Neural progenitor cell (in vitro differentiated cells): ENCODE results near the gene ZNF385A. TPM values are rescaled to one million over a fixed set of nuclear protein-coding genes. Genes with fewer than 3 reads are reported as not detected.

ENCODE experiments used
- DNase-seq: peaks from one replicate; pipeline ENCODE4 v3.0.0-alpha.2; 2016; ENCODE audit warnings: low spot score
- H2AFZ ChIP-seq: fragments of 200-600 bp; sonication (generic); replicated peaks from 2 replicates; pipeline ENCODE4 v1.6.1; 2016; ENCODE audit warnings: antibody characterized with exemption
- H3F3A ChIP-seq: fragments of 200-600 bp; sonication (generic); 2 replicates; pipeline ENCODE4 v1.6.1; 2016; ENCODE audit warnings: antibody characterized with exemption, low read depth
- H3K27ac ChIP-seq: fragments of 200-600 bp; sonication (generic); 2 replicates; pipeline ENCODE4 v1.5.1; 2016; ENCODE audit warnings: mild to moderate bottlenecking
- H3K27me3 ChIP-seq: fragments of 200-600 bp; sonication (generic); 2 replicates; pipeline ENCODE4 v1.6.1; 2016; ENCODE audit warnings: mild to moderate bottlenecking, moderate library complexity
- H3K36me3 ChIP-seq: fragments of 200-600 bp; sonication (generic); 2 replicates; pipeline ENCODE4 v1.5.1; 2016
- H3K4me1 ChIP-seq: fragments of 200-600 bp; sonication (generic); 2 replicates; pipeline ENCODE4 v1.6.1; 2016; ENCODE audit warnings: mixed run types
- H3K4me2 ChIP-seq: fragments of 200-600 bp; sonication (generic); 2 replicates; pipeline ENCODE4 v1.6.1; 2016
- H3K4me3 ChIP-seq: fragments of 200-600 bp; sonication (generic); 2 replicates; pipeline ENCODE4 v1.5.1; 2016
- H3K79me2 ChIP-seq: fragments of 200-600 bp; sonication (generic); 2 replicates; pipeline ENCODE4 v1.6.1; 2016; ENCODE audit warnings: low read depth
- H3K9ac ChIP-seq: fragments of 200-600 bp; sonication (generic); 2 replicates; pipeline ENCODE4 v1.6.1; 2016
- H3K9me3 ChIP-seq: fragments of 200-600 bp; sonication (generic); 2 replicates; pipeline ENCODE4 v1.5.1; 2016; ENCODE audit warnings: low read depth
- H4K20me1 ChIP-seq: fragments of 200-600 bp; sonication (generic); 2 replicates; pipeline ENCODE4 v1.6.1; 2016; ENCODE audit warnings: low read depth
- H3K27ac Mint-ChIP-seq: 3 replicates; pipeline ENCODE4 v1.8.0; 2021; ENCODE audit warnings: mixed read lengths
- H3K27me3 Mint-ChIP-seq: 2 replicates; pipeline ENCODE4 v1.8.0; 2022; ENCODE audit warnings: low read depth, mild to moderate bottlenecking, inconsistent platforms, moderate library complexity, mixed read lengths; ENCODE audit not compliant: insufficient read depth
- H3K36me3 Mint-ChIP-seq: 3 replicates; pipeline ENCODE4 v1.8.0; 2021; ENCODE audit warnings: mixed read lengths
- H3K4me1 Mint-ChIP-seq: 3 replicates; pipeline ENCODE4 v1.8.0; 2021; ENCODE audit warnings: mixed read lengths
- H3K4me3 Mint-ChIP-seq: 3 replicates; pipeline ENCODE4 v1.8.0; 2021; ENCODE audit warnings: mild to moderate bottlenecking, moderate library complexity, mixed read lengths
- H3K9me3 Mint-ChIP-seq: 3 replicates; pipeline ENCODE4 v1.8.0; 2020; ENCODE audit warnings: mixed read lengths
- CTCF ChIP-seq: fragments of 200-600 bp; sonication (generic); IDR thresholded peaks from 2 replicates; pipeline ENCODE4 v1.5.1; 2017; ENCODE audit warnings: antibody characterized with exemption, mild to moderate bottlenecking
- EZH2 ChIP-seq: fragments of 200-600 bp; sonication (generic); IDR thresholded peaks from 2 replicates; pipeline ENCODE4 v1.6.1; 2017; ENCODE audit warnings: antibody characterized with exemption, mild to moderate bottlenecking, moderate library complexity
- EZH2phosphoT487 ChIP-seq: fragments of 200-600 bp; sonication (generic); IDR thresholded peaks from 2 replicates; pipeline ENCODE4 v1.6.1; 2017; ENCODE audit warnings: antibody characterized with exemption
- microRNA counts: library from miRNA; unstranded; fragments of <30 nt; microRNA quantifications from one replicate; lab custom pipeline; 2016
- microRNA-seq: library from miRNA; unstranded; fragments of <30 nt; microRNA quantifications from one replicate; pipeline ENCODE4, GENCODE V29; 2016
- small RNA-seq: library from RNA; depleted of rRNA; stranded (forward); fragments of <200 nt; gene quantifications from one replicate; pipeline ENCODE3, GENCODE V24; 2015
- total RNA-seq: library from RNA; depleted of rRNA; stranded (reverse); fragments of >200 nt; gene quantifications from 2 replicates; pipeline ENCODE4 v1.2.3, GENCODE V29; 2015; ENCODE audit warnings: low replicate concordance

ZNF385A gene
- total RNA-seq, 1 donor from 2014 or later = 6.2 TPM

GRCh38 chr12:54321363-54321762, 63.2 kb downstream of the ZNF385A start:
- Histone ChIP-seq H3K27ac (no peak overlapping the region), H3K79me2 (peaks cover 14% of the 10 kb centered on the region), H3F3A (peaks cover 11% of the 10 kb centered on the region), H2AFZ (no peak overlapping the region), H3K9me3 (no peaks in the 10 kb centered on the region), H3K4me3 (no peak overlapping the region), H3K4me2 (no peak overlapping the region), H3K36me3 (no peaks in the 10 kb centered on the region), H3K9ac (no peak overlapping the region), H3K27me3 (no peaks in the 10 kb centered on the region), H4K20me1 (no peaks in the 10 kb centered on the region), H3K4me1 (peaks cover 3% of the 10 kb centered on the region)
- Mint-ChIP-seq H3K4me3 (no peak overlapping the region), H3K36me3 (no peaks in the 10 kb centered on the region), H3K4me1 (peaks cover 13% of the 10 kb centered on the region), H3K27me3 (peaks cover 7% of the 10 kb centered on the region), H3K27ac (no peak overlapping the region), H3K9me3 (no peaks in the 10 kb centered on the region)
- TF ChIP-seq EZH2phosphoT487 = no peak
- TF ChIP-seq EZH2 = no peak
- TF ChIP-seq CTCF = no peak
- no peak for DNase-seq

MicroRNAs within 50 kb of the gene (microRNA counts, 767-probe panel; counts per million panel counts)
- 8,911 counts per million, percentile 95 among the panel's probes with 10 or more counts for microRNA hsa-miR-148b-3p (lab: Ali Mortazavi, UCI)

Small RNA genes within 50 kb of the gene (microRNA-seq; reads per million reads assigned to microRNA genes)
- gene MIR148B = 61.5 reads per million, percentile 70 among the genes with 10 or more reads in this experiment

Small RNA genes within 50 kb of the gene (small RNA-seq; reads per million reads assigned to genes)
- 16.3 reads per million, percentile 96 among the genes with 10 or more reads in this experiment for gene MIR148B
- not detected for gene RN7SL744P

Other genes starting within 250 kb of the ZNF385A start
- 42.9 and 49.4 TPM in 2 replicates for gene SMUG1, start 195.7 kb downstream of the ZNF385A start, total RNA-seq
- 232 and 288 TPM in 2 replicates for gene CBX5, start 104.6 kb downstream of the ZNF385A start, total RNA-seq
- 1,779 and 2,341 TPM in 2 replicates for gene HNRNPA1, start 104.0 kb downstream of the ZNF385A start, total RNA-seq
- gene NFE2, start 83.7 kb downstream of the ZNF385A start, total RNA-seq = 2.8 and 4.3 TPM in 2 replicates
- 197 and 219 TPM in 2 replicates for gene COPZ1, start 59.6 kb downstream of the ZNF385A start, total RNA-seq
- not detected in 2 replicates for gene GPR84, start 20.2 kb downstream of the ZNF385A start, total RNA-seq
- 37.7 and 70.8 TPM in 2 replicates for gene ITGA5, start 34.5 kb upstream of the ZNF385A start, total RNA-seq
- gene GTSF1, start 88.9 kb upstream of the ZNF385A start, total RNA-seq = not detected in 2 replicates
- gene NCKAP1L, start 113.0 kb upstream of the ZNF385A start, total RNA-seq = 0.43 and 2.1 TPM in 2 replicates
- gene PDE1B, start 164.9 kb upstream of the ZNF385A start, total RNA-seq = 1.5 and 5.3 TPM in 2 replicates
- gene PPP1R1A, start 203.9 kb upstream of the ZNF385A start, total RNA-seq = 2.3 and 3.8 TPM in 2 replicates